Keratinocyte (primary cell): ENCODE results near the gene PRKAG2. TPM values are rescaled to one million over a fixed set of nuclear protein-coding genes. Genes with fewer than 3 reads are reported as not detected.

Source experiments
- DNase-seq: peaks from one replicate; pipeline ENCODE4 v3.0.0-alpha.2; 2011; ENCODE audit warnings: low read depth, missing footprints, low spot score
- FAIRE-seq: peaks from 2 replicates; lab custom pipeline; 2011; peaks lifted over from hg19 to GRCh38; lab: Jason Lieb, UNC
- H2AFZ ChIP-seq: 2 replicates; pipeline ENCODE4 v1.6.0; 2012; ENCODE audit warnings: low read length, control low read depth, inconsistent platforms; ENCODE audit not compliant: control insufficient read depth
- H3K27ac ChIP-seq: 2 replicates; pipeline ENCODE4 v1.5.1; 2011; ENCODE audit warnings: low read length; ENCODE audit not compliant: control insufficient read depth, insufficient read depth
- H3K27me3 ChIP-seq: 3 replicates; pipeline ENCODE4 v1.6.0; 2011; ENCODE audit warnings: low read length; ENCODE audit not compliant: control insufficient read depth, insufficient read depth; ENCODE audit errors: extremely low read depth
- H3K36me3 ChIP-seq, 2 experiments: 2 replicates in 1 of 2; 3 replicates in 1 of 2; pipeline ENCODE4 v1.5.1; 2011; ENCODE audit warnings: low read length in 2 of 2, mild to moderate bottlenecking in 1 of 2; ENCODE audit not compliant: control insufficient read depth in 2 of 2, insufficient read depth in 2 of 2; ENCODE audit errors: extremely low read depth in 1 of 2
- H3K4me1 ChIP-seq: 3 replicates; pipeline ENCODE4 v1.5.1; 2011; ENCODE audit warnings: low read length; ENCODE audit not compliant: control insufficient read depth, insufficient read depth; ENCODE audit errors: extremely low read depth
- H3K4me2 ChIP-seq: 3 replicates; pipeline ENCODE4 v1.6.0; 2011; ENCODE audit warnings: low read depth, low read length; ENCODE audit not compliant: control insufficient read depth, insufficient read depth; ENCODE audit errors: extremely low read depth
- H3K4me3 ChIP-seq, 3 experiments: fragments of 200-600 bp in 1 of 3; sonication (generic) in 1 of 3; 2 replicates in 2 of 3; 3 replicates in 1 of 3; pipeline ENCODE4 v1.5.1; 2011 to 2016; ENCODE audit warnings: low read length in 3 of 3, mild to moderate bottlenecking in 3 of 3, control low read depth in 2 of 3, inconsistent platforms in 1 of 3, low read depth in 1 of 3, mixed read lengths in 1 of 3, mixed run types in 1 of 3, moderate library complexity in 1 of 3; ENCODE audit not compliant: control insufficient read depth in 2 of 3, insufficient read depth in 2 of 3; ENCODE audit errors: extremely low read depth in 1 of 3
- H3K79me2 ChIP-seq: 2 replicates; pipeline ENCODE4 v1.6.0; 2012; ENCODE audit warnings: low read length; ENCODE audit not compliant: control insufficient read depth, insufficient read depth
- H3K9ac ChIP-seq: 3 replicates; pipeline ENCODE4 v1.6.0; 2011; ENCODE audit warnings: low read length; ENCODE audit not compliant: control insufficient read depth, insufficient read depth; ENCODE audit errors: extremely low read depth
- H3K9me1 ChIP-seq: 3 replicates; pipeline ENCODE4 v1.6.0; 2011; ENCODE audit warnings: low read length; ENCODE audit not compliant: control insufficient read depth, insufficient read depth; ENCODE audit errors: extremely low read depth
- H3K9me3 ChIP-seq: 2 replicates; pipeline ENCODE4 v1.5.1; 2012; ENCODE audit warnings: low read depth, low read length; ENCODE audit not compliant: control insufficient read depth
- H4K20me1 ChIP-seq: 3 replicates; pipeline ENCODE4 v1.6.0; 2011; ENCODE audit warnings: low read length; ENCODE audit not compliant: control insufficient read depth, insufficient read depth; ENCODE audit errors: extremely low read depth
- CTCF ChIP-seq, 3 experiments: IDR thresholded peaks in 1 of 3; conservative IDR thresholded peaks in 1 of 3; optimal IDR thresholded peaks in 1 of 3; 2 replicates in 2 of 3; 3 replicates in 1 of 3; pipeline versions ENCODE3 to v1.5.1; 2011; ENCODE audit warnings: low read length in 3 of 3, mild to moderate bottlenecking in 3 of 3, moderate library complexity in 2 of 3, control low read depth in 1 of 3, inconsistent platforms in 1 of 3; ENCODE audit not compliant: insufficient read depth in 2 of 3; ENCODE audit errors: extremely low read depth in 1 of 3
- EZH2 ChIP-seq: IDR thresholded peaks from one replicate; pipeline ENCODE4 v1.6.1; 2012; ENCODE audit warnings: inconsistent platforms, mild to moderate bottlenecking, low read length, moderate library complexity
- dilution Hi-C: fragments of 300-500 bp; cut with MboI; formaldehyde crosslinking; loops from one replicate; pipeline ENCODE4 v1.7.0; 2020; ENCODE audit warnings: low sequenced_read_pairs; ENCODE audit not compliant: extremely low pct_ligation_motif_present
- polyA plus RNA-seq, 5 experiments: library from polyadenylated mRNA; depleted of rRNA in 3 of 5; stranded (reverse) in 3 of 5; stranded (forward) in 1 of 5; unstranded in 1 of 5; fragments of >200 nt; gene quantifications; 1 replicate in 1 of 5; 2 replicates in 3 of 5; 3 replicates in 1 of 5; pipeline versions ENCODE4 v1.2.1 to v1.2.3, GENCODE V29; 2011 to 2012; ENCODE audit warnings: missing spikeins in 2 of 5, low read depth in 1 of 5, low replicate concordance in 1 of 5

PRKAG2 gene
- polyA plus RNA-seq, 1 donor (not counting 4 experiments of a cell fraction or from before 2014, with no cell fraction given), result 39.5 TPM

GRCh38 chr7:151869109-151869428 lies 7.8 kb downstream of the PRKAG2 start:
- Histone ChIP-seq H3K9me3 (no peaks in the 10 kb centered on the region), H3K9me1 (no peaks in the 10 kb centered on the region), H3K4me1 (no peaks in the 10 kb centered on the region), H3K79me2 (no peaks in the 10 kb centered on the region), H3K4me3 (no peak overlapping the region), H4K20me1 (no peaks in the 10 kb centered on the region), H2AFZ (no peak overlapping the region), H3K36me3 (no peaks in the 10 kb centered on the region), H3K4me2 (no peak overlapping the region), H3K27me3 (no peaks in the 10 kb centered on the region), H3K9ac (no peak overlapping the region), H3K27ac (no peak overlapping the region)
- no peak for DNase-seq
- no peak for FAIRE-seq
- TF ChIP-seq EZH2 (no peak), CTCF (optimal IDR thresholded peaks at IDR 0.05 in 1 of 3, IDR thresholded peaks at IDR 0.05 in 1 of 3, conservative IDR thresholded peaks at IDR 0.05 in 1 of 3; ENCODE audit: extremely low read depth in 1 of 3, insufficient read depth in 2 of 3, low read length in 3 of 3) (no peak)
- dilution Hi-C loops, result no loop called here

GRCh38 chr7:151868396-151869108 lies 8.4 kb downstream of the PRKAG2 start:
- Histone ChIP-seq H3K36me3 (no peaks in the 10 kb centered on the region), H3K27ac (no peak overlapping the region), H3K79me2 (no peaks in the 10 kb centered on the region), H3K27me3 (no peaks in the 10 kb centered on the region), H3K9ac (no peak overlapping the region), H2AFZ (no peak overlapping the region), H3K4me2 (no peak overlapping the region), H3K4me1 (no peaks in the 10 kb centered on the region), H4K20me1 (no peaks in the 10 kb centered on the region), H3K4me3 (no peak overlapping the region), H3K9me3 (no peaks in the 10 kb centered on the region), H3K9me1 (no peaks in the 10 kb centered on the region)
- FAIRE-seq, result no peak
- dilution Hi-C loops, result no loop called here
- DNase-seq, result no peak
- TF ChIP-seq EZH2, result no peak
- no peak for TF ChIP-seq CTCF (optimal IDR thresholded peaks at IDR 0.05 in 1 of 3, IDR thresholded peaks at IDR 0.05 in 1 of 3, conservative IDR thresholded peaks at IDR 0.05 in 1 of 3; ENCODE audit: extremely low read depth in 1 of 3, insufficient read depth in 2 of 3, low read length in 3 of 3)
